Measurements from ENCODE around the gene TGFA.

- TF ChIP-seq CTCF (IDR thresholded peaks at IDR 0.05) (no peak), POLR2AphosphoS5 (IDR thresholded peaks at IDR 0.05; ENCODE audit: low read depth, low read length) (no peak)
Observed at GRCh38 chr2:70473101-70473722, 80.4 kb downstream of the TGFA start.
